ENCODE data around the gene UGT1A7. TPM values are rescaled to one million over a fixed set of nuclear protein-coding genes. Genes with fewer than 3 reads are reported as not detected.

The UGT1A7 gene
- total and polyA plus RNA-seq, 9 of the 15 experiments (the other 6 are each of a cell fraction or from before 2014, with no cell fraction given): not detected

- TF ChIP-seq GTF3C2 (IDR thresholded peaks at IDR 0.05; ENCODE audit: borderline replicate concordance, extremely low read depth, insufficient read length) (no peak), GABPB1 (CRISPR knock-in tag; IDR thresholded peaks at IDR 0.05) (no peak), ZNF354B (CRISPR knock-in tag; IDR thresholded peaks at IDR 0.05) (no peak), CHD7 (IDR thresholded peaks at IDR 0.05; ENCODE audit: low read depth, low read length) (no peak), SAFB2 (IDR thresholded peaks at IDR 0.05; ENCODE audit: borderline replicate concordance, low read depth, low read length, severe bottlenecking) (no peak), DLX4 (CRISPR knock-in tag; IDR thresholded peaks at IDR 0.05) (no peak), PHF20 (IDR thresholded peaks at IDR 0.05; ENCODE audit: partially characterized antibody) (no peak), E2F4 (CRISPR knock-in tag; IDR thresholded peaks at IDR 0.05; ENCODE audit: low read depth) (no peak)
These were observed 47.1 kb downstream of the UGT1A7 start, which contains the start of gene UGT1A3 (continued) for GRCh38 chr2:233728723-233729301.
